HG03108 (cell line): ENCODE measurements around the gene PDGFB.

ENCODE experiments used
- ATAC-seq: cut with Tn5 transposase; IDR thresholded peaks from one replicate; pipeline ENCODE4 v1.9.1; 2021; ENCODE audit warnings: moderate library complexity; ENCODE audit not compliant: unreplicated experiment

PDGFB gene

DNA sequence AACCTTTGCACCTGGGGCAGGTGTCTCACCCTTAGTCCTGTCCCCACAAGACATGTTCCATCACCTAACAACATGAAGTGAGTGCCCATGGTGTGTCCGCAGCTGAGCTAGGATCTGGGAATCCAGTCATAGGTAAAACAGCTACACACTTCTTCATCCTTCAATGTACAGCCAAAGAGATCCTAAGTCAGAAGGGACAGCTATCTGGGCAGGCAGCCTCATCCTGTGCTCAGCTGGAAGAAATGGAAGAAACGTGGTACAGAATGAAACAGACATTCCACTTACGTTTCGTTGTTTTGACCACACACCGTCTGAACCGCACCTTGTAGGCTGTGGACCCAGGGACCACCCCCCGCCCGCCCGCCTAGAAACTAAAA, 30.8 kb downstream of the PDGFB start:
- no peak for ATAC-seq

DNA sequence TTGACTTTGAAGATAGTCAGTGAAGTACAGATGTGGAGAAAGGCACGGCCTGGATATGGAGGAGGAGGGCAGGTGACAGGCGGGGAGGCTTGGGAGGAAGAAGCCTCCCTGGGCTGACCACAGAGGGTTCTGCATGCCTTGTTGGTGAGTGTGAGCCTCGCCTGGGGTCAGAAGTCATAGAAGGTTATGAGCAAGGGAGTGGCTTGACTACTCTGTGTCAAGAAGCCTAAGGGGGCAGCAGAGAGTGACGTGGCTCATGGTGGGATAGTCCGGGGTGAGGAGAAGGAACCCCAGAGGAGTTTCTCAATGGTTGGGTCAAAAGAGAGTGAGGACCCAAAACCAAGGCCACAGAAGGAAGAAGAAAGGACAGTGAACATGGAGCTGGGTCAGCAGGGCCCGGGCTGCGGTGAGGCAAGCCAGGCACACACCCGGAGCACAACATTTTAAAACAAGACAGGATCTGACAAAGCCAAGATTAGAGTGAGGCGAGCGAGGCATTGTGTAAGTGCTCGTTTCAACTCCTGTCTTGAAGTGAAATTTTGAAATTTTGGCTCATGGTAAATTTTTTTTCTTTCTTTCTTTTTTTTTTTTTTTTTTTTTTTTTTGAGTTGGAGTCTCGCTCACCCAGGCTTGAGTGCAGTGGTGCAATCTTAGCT, 31.9 kb downstream of the PDGFB start:
- no peak for ATAC-seq

DNA sequence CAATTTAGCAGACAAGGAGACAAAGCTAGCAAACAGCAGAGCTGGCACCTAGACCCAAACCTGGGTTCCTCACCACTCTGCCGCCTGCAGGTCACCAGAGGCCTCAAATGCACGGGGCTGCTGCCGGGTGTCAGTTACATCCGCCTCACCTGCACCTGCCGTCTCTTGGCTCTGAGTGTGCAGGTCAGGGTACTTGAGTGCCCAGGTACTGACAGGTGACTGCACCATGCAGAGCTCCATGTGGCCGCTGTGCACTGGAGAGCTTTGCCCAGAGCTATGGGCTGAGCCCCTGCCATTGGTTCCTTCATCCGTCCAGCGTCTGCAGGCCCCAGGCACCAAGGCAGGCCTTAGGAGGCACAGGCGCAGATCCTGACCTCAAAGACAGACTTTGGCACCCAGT, 35.0 kb downstream of the PDGFB start:
- ATAC-seq, result no peak

DNA sequence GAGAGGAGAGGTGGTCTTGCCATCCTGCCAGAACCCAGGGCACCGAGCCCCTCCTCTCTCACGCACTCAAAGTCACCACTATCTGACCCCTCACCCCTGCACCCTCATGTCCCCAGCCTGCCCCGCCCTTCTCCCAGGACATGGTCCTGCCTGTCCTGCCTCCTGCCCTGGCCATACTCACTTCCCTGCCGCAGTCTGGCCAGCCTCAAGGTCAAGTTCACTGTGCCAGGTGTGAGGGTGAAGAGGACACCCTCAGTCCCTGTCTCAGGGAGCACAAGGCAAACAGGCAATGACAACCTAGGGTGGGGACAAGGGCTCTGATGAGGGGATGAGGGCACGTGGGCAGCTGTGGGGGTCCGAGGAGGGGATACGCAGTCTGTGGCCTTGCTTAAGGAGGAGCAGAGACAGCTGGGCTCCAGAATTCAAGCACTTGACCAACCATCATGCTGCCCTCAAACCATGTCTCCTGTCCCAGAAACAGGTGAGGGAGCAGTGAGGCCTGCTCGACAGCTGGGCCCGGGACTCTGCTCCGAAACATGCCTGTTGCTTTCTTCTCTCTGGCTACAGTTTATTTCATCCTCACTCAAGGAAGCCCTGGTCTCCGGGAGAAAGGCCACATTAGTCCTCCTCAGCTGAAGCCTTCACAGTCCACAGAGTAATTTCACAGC, 36.6 kb downstream of the PDGFB start:
- ATAC-seq, result no peak

DNA sequence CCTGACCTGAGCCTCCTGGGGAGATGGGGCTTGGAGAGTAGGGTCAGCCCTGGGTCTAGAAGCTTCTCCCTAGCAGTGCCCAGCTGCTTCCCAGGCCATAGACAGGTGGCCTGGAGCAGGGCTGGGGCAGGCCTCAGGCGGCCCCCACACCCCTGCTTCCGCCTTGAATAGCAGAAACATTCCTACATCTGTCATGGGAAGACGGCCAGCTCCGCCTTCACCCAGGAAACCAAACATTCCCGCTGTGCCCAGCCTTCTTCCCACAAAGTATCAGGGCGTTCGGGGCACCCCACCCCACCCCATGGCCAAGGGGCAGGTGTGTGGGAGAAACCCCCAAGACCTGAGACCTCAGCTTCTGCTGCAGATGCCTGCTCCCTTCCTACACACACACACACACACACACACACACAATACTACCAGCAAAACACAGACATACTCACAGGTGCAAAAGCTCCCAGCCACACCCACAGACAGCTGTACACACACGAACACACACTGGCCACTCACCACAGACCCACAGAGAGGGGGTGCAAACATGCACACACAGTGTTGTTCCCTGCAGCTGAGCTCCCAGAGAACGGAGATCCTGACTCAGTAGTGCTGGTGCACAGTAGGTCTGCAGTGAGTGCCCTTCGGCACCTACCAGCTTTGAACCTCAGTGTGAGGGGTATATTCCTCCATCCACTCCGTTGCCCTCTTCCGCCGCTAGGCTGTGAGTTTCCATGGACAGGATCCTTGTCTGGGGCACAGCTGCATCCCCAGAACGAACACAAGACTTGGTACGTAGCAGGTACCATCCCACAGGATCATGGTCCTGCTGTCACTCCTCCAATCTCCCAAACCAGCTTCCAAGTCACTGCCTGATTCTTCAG, 37.4 kb downstream of the PDGFB start:
- no peak for ATAC-seq

DNA sequence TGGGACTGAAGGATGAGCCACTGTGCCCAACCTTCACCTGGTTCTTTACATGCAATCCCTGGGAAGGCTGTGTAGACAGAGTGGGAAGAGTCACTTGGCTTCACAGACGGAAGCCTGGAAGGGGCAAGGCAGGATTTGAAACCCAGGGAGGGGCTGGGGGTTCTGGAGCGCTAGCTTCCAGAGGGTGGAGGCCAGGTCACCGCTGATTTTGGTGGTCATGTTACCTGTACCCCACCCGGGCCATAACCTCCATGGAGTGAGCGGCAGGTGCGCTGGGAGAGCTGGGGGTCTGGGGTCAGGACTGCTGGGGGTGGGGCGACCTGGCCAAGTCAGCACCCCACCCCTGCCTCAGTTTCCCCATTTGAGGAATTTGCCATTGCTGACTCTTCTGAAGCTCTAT, 38.3 kb downstream of the PDGFB start:
- no peak for ATAC-seq

DNA sequence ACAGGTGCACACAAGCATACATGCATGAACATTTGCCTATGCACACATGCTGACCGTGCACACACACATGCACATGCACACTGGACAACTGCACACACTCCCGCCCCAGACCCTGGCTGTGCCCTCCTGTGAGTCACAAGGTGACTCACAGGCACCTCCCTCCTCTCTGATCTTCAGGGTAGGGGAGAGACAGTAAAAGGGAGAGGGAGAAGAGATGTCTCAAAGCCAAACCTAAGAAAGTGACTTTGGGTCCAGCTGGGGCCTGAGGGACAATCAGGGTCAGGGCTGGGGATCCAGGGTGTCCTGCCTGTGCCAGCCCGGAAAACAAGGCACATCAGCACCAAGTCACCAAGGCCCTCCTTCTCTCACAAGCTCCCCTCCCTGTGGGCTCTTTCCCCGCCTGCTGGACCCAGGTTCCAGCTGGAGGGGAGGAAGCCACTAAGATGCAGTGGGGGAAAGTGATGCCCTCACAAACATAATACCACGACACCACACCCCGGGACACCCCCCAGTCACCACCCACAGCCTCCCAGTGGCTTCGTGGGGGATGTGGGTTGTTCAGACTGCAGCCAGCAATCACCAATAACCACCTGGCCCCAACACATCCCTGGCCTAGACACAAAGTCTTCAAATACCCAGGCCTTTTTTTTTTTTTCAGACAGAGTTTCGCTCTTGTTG, 39.3 kb downstream of the PDGFB start:
- ATAC-seq, result no peak

DNA sequence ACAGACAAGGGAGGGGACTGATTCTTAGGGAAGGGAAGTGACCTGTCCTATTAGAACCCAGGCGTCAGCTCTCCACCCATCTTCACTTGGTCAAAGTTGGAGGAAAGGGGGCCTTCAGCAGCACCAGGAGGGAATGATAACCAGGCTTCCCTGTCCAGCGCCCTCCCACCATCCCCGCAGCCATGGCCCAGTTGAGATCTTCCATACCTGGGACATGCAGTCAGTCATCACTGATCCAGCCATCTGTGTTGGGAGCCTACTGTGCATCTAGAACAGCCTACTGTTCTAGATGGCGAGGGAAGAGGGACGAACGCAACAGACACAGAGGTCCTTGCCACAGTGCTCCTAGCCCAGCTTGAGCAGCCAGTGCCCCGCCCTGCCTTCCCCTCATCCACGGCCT, 40.6 kb downstream of the PDGFB start:
- ATAC-seq, result no peak

DNA sequence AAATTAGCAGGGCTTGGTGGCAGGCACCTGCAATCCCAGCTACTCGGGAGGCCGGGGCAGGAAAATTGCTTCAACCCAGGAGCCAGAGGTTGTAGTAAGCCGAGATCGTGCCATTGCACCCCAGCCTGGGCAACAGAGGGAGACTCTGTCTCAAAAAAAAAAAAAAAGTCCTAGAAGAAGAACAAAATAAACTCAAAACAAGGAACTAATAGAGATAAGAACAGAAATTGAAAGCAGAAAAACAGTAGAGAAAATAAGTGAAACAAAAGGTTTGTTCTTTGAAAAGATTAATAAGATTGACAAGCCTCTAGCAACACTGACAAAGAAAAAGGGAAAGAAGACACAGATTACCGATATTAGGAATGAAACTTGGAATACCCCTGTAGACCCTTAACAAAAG, 47.2 kb downstream of the PDGFB start:
- ATAC-seq, result no peak

DNA sequence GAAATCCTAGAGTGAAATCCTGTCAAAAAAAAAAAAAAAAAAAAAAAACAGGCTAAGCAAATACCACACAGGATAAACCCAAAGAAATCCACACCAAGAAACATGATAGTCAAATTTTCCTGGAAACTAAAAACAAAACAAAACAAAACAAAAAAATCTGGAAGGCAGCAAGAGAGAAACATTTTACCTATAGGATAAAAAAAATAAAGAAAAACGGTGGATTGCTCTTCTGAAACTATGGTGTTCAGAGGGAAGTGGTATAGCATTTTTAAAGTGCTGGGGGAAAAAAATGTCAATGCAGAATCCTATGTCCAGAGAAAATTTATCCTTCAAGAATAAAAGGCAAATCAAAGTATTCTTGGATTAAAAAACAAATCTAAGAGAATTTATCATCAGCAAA, 50.7 kb downstream of the PDGFB start:
- no peak for ATAC-seq

DNA sequence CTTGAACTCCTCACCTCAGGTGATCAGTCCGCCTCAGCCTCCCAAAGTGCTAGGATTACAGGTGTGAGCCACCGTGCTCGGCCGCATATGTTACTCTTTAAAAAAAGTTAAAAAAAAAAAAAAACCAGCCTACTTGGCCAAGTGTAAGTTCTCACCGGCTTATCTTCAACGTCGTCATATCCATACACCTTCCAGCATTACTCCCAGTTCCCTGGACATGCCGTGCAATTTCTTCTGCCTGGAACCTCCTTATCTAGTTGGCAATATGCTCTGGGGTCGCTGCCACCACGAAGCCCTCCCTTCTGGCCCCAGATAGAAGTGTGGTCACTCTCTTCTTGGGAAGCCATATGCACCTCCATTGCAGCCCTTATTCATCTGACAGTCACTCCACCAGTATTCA, 56.0 kb downstream of the PDGFB start:
- no peak for ATAC-seq

DNA sequence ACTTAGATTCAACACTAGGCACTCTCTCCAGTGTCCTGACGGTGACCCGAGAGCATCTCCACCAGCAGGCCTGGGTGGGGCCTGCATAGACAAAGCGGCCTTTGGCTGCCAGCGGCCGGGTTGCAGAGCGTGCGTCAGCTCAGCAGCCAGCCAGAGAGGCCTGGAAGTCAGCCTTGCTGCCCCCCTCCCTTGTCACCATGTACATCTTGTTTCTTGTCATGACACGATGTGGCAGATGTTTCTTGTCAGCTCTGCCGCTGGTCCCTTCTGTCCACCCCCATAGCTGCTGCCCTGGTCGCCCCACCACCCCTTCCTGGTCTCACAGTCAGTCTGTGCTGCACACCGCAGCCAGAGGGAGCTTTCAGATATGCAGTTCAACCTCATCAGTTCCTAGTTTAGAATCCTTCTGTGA, 59.2 kb downstream of the PDGFB start:
- no peak for ATAC-seq

DNA sequence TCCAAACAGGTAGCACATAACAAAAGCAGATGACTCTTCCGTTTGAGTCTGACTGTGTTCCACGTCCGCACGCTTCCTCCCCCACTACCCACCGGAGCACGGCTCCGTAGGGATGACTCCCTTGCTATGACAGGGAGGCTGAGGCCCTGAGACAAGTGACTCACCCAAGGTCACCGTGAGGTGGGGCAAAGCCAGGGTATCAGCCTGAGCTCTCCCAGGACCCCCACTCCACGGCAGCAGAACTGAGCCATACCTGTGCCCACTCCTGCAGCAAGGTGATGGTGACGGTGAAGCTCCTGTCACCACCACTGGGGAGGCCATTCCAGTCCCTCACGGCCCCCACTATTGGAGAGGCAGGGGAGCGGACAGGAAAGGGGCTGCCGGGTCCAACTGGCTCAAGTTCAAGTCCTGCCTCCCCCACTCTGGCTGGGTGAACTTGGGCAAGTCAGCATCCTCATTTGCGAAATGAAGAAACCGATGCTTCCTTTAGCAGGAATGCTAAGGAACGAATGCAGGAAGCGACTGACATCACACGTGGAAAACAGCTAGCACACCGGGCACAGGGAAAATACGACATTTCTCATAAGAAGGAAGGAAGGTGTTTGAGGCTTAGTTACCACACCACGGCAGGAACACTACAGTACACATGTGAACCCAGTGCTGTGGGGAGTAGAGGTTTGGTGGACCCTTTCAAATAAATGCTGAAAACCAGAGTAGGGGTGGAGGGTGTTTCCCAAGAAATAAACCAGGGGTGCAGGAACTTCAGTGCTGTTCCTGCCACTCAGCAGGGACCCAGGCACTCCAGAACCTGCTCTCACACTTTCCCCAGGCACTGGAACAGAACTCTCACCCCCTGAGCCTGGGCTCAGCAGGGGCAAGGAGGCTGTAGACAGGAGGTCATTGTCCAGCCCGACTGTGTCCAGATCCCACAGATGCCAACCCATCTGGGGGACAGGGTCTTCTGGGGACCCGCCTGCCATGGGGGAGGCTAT, 59.9 kb downstream of the PDGFB start:
- ATAC-seq, result no peak

DNA sequence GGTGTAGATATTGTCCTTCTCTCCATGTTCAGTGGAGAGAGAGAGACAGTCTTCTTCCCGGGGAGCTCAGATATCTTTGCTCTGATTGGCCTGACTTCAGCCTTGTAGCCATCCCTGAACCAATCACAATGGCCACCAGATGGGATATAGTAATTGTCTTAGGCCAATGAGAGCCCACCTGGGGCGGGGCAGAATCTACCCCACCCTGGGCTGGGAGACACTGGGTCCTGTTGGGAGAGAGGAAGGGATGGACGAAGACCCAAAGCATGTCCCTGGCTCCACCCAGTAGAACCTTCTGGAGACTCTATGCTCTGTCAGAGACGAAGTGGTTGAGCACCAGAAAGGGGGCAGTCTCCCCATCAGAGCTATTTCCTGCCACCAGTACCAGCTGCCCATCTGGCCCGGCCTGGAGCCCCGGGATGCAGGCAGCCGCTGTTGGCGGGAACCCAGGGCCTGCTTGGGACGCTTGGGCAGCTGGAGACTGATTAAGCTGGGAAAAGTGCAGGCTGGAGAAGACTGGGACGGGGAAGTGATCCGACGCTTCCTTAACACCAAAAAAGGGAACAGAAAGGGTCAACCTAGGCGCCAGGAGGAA, 60.7 kb downstream of the PDGFB start:
- ATAC-seq, result no peak

DNA sequence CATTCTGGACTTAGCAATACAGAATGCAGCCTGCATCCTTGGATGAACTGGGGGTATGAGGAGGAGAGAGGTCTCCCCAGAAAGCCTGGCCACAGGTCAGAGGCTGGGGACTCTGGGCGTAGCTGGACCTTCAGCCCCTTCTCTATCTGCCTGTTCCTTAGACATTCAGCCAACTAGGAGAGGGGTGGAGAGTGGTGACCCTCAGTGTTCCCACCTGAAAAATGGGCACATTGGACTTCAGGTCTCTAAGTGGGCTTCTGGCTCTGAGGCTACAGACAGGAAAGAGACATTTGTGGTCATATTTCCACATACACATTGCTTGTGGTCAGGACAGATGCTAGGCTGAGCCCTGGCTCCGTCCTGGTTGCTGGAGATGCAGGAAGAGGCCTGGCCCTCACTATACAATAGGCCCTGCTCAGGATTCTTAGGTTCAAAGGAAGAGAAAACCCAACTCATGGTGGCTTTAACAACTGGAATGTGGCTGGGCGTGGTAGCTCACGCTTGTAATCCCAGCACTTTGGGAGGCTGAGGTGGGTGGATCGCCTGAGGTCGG, 62.2 kb downstream of the PDGFB start:
- no peak for ATAC-seq

DNA sequence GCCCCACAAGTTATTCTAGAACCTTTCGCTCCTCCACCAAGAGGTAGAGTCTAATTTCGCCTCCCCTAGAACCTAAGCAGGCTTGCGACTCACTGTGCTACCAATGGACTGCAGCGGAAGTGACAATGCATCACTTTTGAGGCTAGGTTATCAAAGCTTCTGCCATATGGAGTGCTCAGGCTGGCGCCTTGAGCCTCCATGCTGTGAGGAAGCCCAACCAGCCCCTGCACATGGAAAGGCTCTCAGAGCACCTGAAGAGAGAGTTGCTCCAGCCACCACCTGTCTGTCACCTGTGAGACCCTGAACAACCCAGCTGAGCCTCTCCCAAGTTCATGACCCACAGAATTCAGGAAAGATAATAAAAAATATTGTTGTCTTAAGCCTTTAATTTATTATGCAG, 63.0 kb downstream of the PDGFB start:
- no peak for ATAC-seq

DNA sequence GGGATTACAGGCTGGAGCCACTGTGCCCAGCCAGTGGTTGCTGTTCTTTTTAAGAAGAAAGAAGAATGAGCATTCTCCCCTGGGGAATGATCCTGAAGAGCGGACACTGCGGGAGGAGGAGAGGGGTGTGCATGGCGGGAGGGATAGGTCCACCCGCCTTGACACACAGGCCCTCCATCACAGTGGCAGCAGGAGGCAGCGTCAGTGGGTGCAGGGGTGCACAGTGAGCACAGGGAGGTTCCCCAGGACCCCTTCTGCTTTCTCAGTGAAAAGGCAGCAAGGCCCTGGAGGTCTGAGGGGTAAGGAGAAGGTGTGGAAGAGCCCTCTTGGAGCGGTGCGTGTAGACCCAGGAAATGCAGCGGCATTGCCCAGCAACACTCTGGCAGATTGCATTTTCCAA, 63.4 kb downstream of the PDGFB start:
- ATAC-seq, result no peak

DNA sequence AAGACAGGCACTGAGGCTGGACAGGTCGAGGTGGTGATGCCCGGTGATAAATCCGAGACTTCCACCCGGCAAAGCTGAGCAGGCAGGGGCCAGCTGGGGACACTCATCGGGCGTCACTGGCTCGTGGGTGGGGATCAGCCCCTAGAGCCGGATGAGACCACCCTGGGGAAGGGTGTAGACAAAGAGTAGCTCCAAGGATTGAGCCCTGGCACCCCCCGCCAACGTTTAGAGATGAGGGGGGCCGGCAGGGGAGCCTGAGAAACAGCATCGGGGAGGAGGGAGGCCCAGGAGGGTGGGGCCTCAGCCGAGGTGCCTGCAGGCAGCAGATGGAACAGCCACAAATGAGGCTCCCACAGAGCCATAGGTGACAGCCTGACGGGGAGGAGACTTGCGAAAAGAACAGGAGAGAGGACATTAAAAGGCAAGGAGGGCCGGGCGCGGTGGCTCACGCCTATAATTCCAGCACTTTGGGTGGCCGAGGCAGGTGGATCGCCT, 64.9 kb downstream of the PDGFB start:
- ATAC-seq, result no peak

DNA sequence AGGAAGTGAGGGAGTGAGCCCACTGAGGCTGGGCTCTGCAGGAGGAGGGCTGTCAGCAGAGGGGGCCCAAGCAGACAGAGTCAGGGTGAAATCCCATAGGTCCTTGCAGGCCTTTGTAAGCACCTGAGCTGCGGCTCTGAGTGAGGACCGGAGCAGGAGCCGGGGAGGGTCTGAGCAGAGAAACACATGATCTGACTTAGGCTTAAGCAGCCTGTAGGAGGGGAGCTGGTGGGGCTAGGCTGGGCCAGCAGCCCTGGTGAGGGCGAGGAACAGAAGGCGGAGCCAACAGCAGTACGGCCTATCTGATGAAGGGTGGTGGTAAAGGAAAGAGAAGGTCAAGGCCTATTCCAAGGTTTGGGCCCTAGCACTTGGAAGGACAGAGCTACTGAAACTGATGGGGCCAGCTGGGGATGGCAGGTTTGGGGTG, 65.4 kb downstream of the PDGFB start:
- ATAC-seq, result no peak
